CD4-positive, alpha-beta T cell treated with Interleukin-6 for 4 hours (primary cell): ENCODE data around the gene KIAA1755.
A peak's percentile ranks its signal among the peaks of the same experiment; 100 is the strongest.

Source experiments
- DNase-seq: peaks from one replicate; pipeline ENCODE4 v3.0.0-alpha.2; 2020; ENCODE audit warnings: mixed read lengths

The KIAA1755 gene

GRCh38 chr20:38178065-38178491 is 82.5 kb downstream of the KIAA1755 start:
- DNase-seq: no peak

GRCh38 chr20:38177201-38177600 is 83.3 kb downstream of the KIAA1755 start:
- no peak for DNase-seq

GRCh38 chr20:38175304-38176180 is 85.0 kb downstream of the KIAA1755 start:
- DNase-seq: no peak

GRCh38 chr20:38173237-38174156 is 87.0 kb downstream of the KIAA1755 start:
- no peak for DNase-seq

GRCh38 chr20:38172408-38172807 is 88.1 kb downstream of the KIAA1755 start:
- DNase-seq: no peak

GRCh38 chr20:38171675-38172043 is 88.9 kb downstream of the KIAA1755 start:
- no peak for DNase-seq

- DNase-seq: no peak
Measured at GRCh38 chr20:38170826-38171674, 89.5 kb downstream of the KIAA1755 start.

GRCh38 chr20:38170219-38170825 is 90.2 kb downstream of the KIAA1755 start:
- DNase-seq: no peak

- DNase-seq: no peak
Measured at GRCh38 chr20:38169636-38170193, 90.8 kb downstream of the KIAA1755 start.

- DNase-seq: no peak
Measured at GRCh38 chr20:38168791-38169589, 91.5 kb downstream of the KIAA1755 start.

GRCh38 chr20:38167851-38168760 is 92.4 kb downstream of the KIAA1755 start:
- no peak for DNase-seq

- no peak for DNase-seq
Measured at GRCh38 chr20:38167328-38167850, 93.1 kb downstream of the KIAA1755 start.

GRCh38 chr20:38166703-38167233 is 93.8 kb downstream of the KIAA1755 start:
- DNase-seq: no peak

- no peak for DNase-seq
Measured at GRCh38 chr20:38165966-38166702, 94.4 kb downstream of the KIAA1755 start.

- DNase-seq: peak; percentile 33
Measured at GRCh38 chr20:38165089-38165965, 95.2 kb downstream of the KIAA1755 start, which contains the start of gene TGM2. TSS of gene TGM2 (minus strand) at chr20:38165270. CDS start at chr20:38165198, 72 bp downstream.

GRCh38 chr20:38164624-38165088 is 95.9 kb downstream of the KIAA1755 start:
- DNase-seq: no peak

- DNase-seq: no peak
Measured at GRCh38 chr20:38164069-38164468, 96.5 kb downstream of the KIAA1755 start.
